ENCODE measurements around the gene BBC3.

GRCh38 chr19:47176627-47177090, 54.3 kb downstream of the BBC3 start:
- TF ChIP-seq CTCF (IDR thresholded peaks at IDR 0.05; ENCODE audit: insufficient read depth, low read depth, low read length) (no peak), EZH2 (IDR thresholded peaks at IDR 0.05; ENCODE audit: insufficient read depth, low read length) (no peak)
